Measurements from ENCODE around the gene OGFOD1.

The OGFOD1 gene

GRCh38 chr16:56450986-56451752 lies at the start of gene OGFOD1, which contains the start of gene NUDT21:
Gene OGFOD1, plus strand, starts transcription at chr16:56451554. Its CDS starts 59 bp downstream, at chr16:56451613.
Gene NUDT21, minus strand, starts transcription at chr16:56451332. Its CDS starts 130 bp downstream, at chr16:56451202.
- peak; percentile 91 for DNase-seq

- DNase-seq = no peak
Observed at GRCh38 chr16:56405977-56406672, 45.2 kb upstream of the OGFOD1 start.

GRCh38 chr16:56408379-56409098 lies 42.8 kb upstream of the OGFOD1 start:
- DNase-seq = no peak

- DNase-seq = no peak
Observed at GRCh38 chr16:56409195-56409594, 42.2 kb upstream of the OGFOD1 start.

GRCh38 chr16:56411123-56411522 lies 40.2 kb upstream of the OGFOD1 start:
- DNase-seq = no peak

GRCh38 chr16:56411624-56412023 lies 39.7 kb upstream of the OGFOD1 start:
- DNase-seq = no peak

GRCh38 chr16:56413381-56413780 lies 38.0 kb upstream of the OGFOD1 start:
- no peak for DNase-seq

- no peak for DNase-seq
Observed at GRCh38 chr16:56414366-56414765, 37.0 kb upstream of the OGFOD1 start.

GRCh38 chr16:56415875-56416274 lies 35.5 kb upstream of the OGFOD1 start:
- DNase-seq = no peak

GRCh38 chr16:56417138-56417537 lies 34.2 kb upstream of the OGFOD1 start:
- no peak for DNase-seq

- no peak for DNase-seq
Observed at GRCh38 chr16:56419740-56420548, 31.4 kb upstream of the OGFOD1 start.

- no peak for DNase-seq
Observed at GRCh38 chr16:56420613-56421012, 30.7 kb upstream of the OGFOD1 start.

- DNase-seq = no peak
Observed at GRCh38 chr16:56421313-56421712, 30.0 kb upstream of the OGFOD1 start.

GRCh38 chr16:56421976-56422669 lies 29.2 kb upstream of the OGFOD1 start:
- no peak for DNase-seq

- DNase-seq = no peak
Observed at GRCh38 chr16:56422896-56423441, 28.4 kb upstream of the OGFOD1 start.

GRCh38 chr16:56423584-56424403 lies 27.6 kb upstream of the OGFOD1 start:
- DNase-seq = no peak

GRCh38 chr16:56424404-56424764 lies 27.0 kb upstream of the OGFOD1 start:
- no peak for DNase-seq

- no peak for DNase-seq
Observed at GRCh38 chr16:56424791-56425438, 26.4 kb upstream of the OGFOD1 start.

- no peak for DNase-seq
Observed at GRCh38 chr16:56425439-56425832, 25.9 kb upstream of the OGFOD1 start, which contains the start of gene AMFR. Gene AMFR, minus strand, starts transcription at chr16:56425545. Its CDS starts 218 bp downstream, at chr16:56425327.

- DNase-seq = no peak
Observed at GRCh38 chr16:56426585-56426984, 24.8 kb upstream of the OGFOD1 start.
